TTC549 (cell line): ENCODE results near the gene ECEL1.

ENCODE experiments used
- FAIRE-seq: peaks from 2 replicates; lab custom pipeline; 2012; peaks lifted over from hg19 to GRCh38; lab: Jason Lieb, UNC

ECEL1 gene

DNA sequence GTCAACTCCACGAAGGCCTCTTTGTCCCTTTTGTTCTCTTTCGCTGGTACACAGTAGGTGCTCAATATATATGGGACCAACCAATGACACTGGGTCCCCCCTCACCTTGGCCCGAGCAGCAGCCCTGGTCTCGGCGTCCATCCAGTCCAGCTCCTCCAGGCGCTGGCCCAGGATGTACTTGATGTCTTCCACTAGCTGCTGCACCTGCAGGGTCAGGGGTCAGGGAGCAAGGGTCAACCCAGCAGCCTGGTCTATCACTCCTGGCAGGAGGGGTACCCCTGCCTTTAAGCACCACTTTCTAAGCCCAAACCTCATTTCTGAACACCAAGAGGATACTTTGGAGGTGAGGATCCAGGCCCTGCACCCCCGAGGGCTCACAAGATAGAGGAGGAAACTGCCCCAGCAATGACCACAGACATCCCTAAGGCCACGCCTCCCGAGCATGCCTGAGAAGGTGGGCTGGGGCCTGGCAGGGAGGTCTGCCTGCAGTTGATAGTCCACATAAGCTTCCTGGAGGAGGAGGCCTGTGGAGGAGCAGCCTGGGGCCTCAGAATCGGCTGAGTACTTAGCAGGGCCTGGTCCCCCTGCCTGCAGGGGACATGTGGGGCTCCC lies 4.2 kb downstream of the ECEL1 start:
- FAIRE-seq, result no peak

DNA sequence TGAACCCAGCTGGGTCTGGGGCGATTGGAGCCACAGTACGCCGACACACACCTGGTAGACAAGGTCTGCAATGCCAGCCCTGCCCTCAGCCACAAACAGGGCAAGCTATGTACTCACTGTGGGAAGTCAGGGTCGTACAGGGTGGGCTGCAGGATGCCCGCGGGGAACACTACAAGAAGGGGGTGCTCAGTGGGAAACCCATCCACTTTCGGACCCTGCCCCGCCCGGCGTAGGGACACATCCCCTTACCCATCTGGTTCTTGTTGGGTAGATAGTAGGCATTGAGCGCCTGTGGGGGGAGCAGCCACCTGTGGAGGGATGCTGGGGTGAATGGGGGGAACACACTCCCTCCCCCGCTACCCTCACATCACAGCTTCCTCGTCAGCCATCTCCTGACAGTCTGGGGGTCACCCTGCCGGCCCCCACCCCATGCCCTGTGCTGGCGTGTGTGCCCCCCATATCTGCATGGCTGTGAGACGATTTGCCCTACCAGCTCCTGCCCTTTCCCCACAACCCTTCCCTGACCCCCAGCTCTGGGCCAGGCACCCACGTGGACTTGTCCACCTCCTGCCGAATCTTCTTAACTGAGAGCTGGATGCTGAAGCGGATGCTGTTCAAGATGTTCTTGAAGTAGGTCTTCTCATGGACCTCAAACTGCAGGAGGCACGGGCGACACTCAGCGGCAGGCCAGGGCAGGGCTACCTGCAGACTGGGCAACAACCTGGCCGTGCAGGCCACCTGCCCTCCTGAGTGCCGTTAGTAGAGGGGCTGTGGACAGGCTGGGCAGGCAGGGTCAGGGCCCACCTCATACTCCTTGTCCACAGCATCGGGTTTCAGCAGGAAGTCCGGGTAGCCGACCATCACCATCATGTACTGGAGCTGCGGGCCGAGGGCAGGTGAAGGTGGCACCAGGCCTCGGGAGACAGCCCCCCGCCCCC lies 5.1 kb downstream of the ECEL1 start:
- FAIRE-seq, result no peak

DNA sequence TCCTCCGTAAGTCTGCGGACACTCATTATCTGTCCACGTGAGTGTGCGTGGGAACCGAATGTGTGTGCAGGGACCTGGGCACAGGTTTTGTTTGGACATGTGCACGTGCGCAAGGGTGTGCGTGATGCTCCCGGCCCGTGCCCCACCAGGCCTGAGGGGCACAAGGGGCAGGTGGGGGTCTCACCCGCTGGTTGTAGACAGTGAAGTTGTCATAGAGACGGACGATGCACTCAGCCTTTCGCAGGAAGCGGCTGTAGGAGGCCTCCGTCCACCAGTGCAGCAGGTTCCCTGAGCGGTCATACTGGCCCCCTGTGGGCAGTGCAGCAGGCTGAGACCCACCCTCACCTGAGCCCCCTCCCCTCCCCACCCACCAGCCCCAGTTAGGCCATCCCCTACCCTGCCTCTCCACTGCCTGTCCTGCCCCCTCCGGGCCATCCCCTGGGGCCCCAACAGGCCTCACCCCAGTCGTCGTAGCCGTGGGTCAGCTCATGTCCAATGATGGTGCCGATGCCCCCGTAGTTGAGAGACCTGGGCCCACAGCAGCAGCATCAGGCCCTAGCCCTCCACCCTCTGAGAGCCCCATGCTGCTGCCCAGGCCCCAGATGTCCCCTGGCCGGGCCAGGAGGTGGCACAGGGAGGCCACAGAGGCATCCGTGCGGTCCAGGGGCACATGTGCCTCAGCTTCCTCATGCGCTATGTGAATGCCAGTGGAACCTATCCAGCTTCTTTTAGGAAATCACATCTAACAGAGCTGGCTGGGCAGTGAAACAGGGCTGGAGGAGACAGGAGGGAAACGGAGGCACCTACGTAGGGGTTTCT lies 6.1 kb downstream of the ECEL1 start:
- no peak for FAIRE-seq

DNA sequence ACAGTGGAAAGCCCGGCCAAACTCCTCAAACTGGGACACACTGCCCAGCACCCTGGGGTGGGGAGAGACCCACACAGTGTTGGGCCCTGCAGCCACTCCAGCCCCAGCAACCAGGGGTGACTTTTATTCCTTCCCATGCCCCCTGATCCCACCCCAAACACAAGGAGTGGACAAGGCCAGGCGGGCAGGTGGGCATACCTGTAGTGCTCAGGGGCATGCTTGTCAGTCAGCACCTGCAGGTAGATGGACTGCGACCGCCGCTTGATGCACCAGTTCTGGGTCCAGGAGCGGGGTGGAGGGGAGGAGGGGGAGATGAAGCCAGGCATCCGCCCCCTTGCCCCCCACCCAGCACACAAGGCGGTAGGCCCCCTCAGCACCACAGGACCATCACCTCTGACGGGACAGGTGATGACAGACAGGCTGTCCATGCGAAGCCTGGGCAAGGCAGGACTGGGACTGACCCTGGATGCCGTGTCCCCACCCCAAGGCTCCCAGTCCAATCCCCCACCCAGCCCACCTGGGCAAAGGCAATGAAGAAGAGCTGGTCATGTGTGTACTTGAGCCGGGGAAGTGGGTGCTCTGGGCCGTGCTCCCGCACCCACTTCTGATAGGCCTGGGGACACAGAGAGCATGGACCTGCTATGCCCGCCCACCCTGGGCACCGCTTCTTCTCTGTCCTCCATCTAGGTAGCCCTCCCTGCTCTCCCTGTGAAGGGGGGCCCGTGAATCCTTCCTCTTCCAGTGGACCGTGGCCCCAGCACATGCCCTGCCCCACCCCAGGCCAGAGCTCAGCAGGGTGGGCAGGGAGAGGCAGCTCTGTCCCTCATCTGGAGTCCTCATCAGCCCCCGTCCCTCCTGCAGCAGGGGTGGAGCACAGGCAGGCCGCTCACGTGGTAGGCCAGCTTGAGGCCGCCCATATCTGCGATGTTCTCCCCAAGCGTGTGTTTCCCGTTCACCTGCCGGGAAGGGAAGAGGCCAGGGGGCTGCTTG lies 7.1 kb downstream of the ECEL1 start:
- no peak for FAIRE-seq

DNA sequence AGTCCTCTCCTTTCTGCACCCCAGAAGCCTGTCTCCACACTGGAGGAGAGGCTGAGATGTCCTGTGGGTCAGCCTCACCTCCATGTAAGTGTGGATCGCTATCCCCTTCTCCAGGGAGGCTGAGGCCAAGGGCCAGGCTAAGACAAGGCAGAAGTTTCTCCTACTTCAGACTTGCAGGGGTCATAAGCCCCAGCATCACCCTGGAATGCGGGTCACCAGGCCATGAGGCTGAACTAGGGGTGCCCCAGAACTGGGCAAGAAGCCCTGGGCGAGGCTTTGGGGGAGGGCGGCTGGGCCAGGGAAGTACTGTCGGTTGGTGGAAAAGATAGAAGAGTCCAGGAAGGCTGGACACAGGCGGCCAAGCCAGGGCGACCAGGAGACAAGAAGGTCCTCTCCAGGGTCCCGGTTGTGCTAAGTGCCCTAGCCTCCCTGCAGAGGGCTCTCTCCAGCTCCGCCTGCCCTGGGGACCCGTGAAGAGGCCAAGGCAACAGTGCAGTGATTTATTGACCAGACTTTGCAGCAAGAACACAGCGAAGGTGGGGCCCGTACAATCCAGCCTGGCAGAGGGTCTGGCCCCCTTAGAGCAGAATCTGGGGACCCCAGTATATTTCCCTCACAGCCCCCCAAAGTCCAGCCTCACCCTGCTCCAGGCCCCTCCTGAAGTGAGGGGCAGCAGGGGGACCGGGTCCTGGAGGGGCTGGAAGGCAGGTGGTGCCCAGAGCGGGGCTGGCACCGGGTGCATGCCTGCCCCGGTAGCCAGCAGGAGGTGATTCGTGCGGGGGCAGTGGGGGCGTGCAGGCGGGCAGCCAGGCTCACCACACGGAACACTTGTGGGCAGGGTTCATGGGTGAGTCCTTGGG lies 8.1 kb downstream of the ECEL1 start:
- no peak for FAIRE-seq

DNA sequence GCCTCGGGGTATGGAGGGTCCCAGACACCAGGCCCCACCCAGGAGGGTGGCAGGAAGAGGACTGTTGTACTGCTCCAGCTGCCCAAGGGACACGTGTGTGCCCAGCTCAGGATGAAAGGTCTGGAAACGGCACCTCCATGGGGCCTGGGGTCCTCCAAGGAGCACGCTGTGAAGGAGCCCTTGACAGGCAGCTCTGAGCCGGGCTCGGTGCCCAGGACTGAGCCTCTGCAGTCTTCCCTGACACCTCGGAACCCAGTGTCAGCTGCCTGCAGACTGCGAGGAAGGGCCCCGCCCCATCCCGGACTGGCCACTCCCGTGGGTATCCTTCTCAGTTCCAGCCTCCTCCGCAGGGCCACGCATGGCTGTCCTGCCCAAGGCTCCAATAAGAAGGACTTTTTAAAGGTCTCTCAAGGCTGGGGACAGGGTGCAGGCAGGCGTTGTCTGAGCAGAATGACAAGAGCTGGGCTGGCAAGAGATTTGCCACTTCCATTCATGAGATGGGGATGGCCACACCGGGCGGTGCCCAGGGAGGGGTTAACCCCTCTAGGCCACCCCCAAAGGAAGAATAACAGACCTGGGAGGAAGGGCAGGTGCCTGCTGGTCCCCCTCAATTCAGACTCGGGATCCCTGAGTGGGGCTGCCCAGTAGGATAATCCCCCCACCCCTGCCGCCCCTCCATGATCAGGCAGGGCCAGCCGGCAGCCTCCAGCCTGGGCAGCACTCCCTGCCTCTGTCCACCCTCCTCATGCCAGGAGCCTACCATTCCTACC lies 8.9 kb downstream of the ECEL1 start:
- FAIRE-seq, result no peak

DNA sequence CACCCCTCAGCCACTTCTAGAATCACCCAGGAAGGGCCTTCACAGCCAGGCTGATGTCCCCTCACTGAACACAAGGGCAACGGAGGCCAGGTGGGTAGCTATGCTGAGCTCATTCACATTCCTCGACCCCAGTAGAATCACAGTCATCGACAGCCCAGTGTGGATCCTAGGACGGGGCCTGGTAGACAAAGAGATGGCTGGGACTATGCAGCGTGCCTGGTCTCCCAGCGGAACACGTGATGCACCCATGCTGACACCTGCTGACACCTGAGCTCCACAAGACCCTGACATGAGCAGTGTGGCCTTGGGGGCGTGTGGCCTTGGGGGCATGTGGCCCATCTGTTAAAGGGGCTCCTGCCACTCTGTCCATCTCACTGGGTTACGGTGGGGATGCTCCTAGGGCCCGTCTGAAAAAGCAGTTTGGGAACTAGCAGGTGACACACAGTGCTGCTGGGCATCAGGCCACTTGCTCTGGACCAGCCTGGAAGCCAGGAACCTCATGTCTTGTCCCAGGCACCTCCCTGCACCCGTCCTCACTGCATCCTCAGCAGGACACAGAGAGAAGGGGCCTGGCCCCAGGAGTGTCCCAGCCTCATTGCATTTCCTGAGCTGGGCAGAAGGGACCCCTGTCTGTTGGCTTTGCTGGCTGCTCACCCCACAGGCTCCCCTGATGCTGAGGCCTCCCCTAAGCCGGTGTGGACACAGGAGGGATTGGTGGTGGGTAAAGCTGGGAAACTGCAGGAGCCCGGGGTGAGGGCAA lies 9.7 kb downstream of the ECEL1 start:
- no peak for FAIRE-seq

DNA sequence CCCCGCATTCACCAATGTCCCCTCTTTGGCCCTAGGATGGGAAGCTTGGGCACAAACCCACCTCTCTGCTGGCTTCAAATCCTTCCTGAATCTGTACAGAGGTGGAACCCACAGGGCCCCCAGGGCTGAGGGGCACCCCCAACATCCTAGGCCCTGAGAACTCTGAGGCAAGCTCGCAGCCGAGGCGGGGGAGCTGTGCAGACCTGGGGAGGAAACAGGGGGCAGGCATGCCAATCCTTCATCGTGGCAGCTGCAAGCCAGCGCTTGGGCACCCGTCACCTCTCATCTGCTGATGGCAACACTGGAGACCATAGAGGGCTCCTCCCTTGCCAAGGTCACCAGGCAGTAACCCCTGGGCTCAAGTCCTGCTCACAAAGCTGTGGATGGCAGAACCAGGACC lies 10.8 kb downstream of the ECEL1 start:
- FAIRE-seq, result no peak

DNA sequence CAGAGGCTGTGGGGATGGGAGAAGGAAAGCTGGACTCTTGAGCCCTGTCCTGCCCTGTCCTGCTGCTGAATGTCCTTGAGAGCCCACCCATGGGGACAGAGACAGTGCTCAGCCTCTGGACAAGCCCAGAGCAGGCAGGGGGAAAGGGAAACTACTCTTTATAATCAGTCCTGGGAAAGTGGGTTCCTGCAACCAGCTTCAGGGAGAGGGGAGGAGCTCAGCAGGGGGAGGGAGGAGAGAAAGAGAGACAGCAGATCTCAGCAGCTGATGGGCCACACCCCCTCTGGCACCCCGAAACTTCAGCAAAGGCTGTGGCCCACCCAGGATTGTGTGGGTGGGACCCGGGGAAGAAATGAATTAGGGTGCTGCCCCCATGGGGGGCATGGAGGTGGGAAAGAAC lies 11.6 kb downstream of the ECEL1 start:
- no peak for FAIRE-seq

DNA sequence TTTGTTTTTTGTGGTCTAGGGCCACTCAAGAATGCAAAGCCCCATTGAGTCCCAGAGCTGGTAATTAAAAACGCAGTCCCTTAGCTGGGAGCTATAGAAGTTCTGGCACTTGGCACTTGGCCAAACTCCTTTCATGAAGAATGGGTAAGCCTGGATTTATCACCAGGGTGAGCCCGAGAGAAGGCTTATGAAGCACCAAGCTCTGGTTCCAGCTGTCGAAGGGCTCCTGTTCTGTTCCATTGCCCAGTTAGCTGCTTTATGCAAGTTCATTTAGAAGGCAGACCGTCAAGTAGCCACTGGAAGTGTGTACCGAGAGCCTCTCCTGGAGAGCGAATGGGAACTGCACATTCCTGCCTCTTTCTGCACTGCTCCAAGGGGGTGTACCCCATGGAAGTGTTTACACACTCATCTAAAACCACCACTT lies 14.2 kb downstream of the ECEL1 start:
- FAIRE-seq, result no peak

DNA sequence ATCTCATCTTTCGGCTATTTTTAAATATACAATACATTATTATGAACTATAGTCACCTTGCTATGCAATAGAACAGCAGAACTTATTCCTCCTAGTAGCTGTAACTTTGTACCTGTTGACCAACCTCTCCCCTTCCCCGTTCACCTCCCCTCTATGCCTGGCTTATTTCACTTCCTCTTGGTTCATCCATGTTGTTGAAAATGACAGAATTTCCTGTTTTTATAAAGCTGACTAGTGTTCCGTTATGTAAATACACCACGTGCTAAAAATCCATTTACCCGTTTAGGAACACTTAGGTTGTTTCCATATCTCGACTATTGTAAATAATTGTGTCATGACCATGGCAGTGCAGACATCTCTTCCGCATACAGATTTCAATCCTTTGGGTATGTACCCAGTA lies 21.4 kb downstream of the ECEL1 start:
- FAIRE-seq, result no peak

DNA sequence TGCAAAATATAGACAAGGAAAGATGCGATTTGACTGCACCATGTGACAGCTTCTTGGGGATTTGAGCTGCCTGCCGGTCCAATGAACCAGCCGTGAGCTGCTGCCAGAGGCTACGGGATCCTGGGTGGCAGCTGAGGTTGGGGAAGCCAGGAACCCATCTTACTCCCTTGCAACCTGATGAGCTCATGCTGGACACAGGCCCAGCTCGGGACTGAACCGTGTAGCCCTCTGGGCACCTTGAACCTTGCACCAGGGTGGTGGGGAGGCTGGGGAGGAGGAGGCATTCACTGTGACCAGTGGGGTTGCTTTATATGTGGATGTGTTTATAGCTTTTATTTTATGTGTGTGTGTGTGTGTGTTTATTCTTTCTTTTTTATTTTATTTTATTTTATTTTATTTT lies 22.6 kb downstream of the ECEL1 start:
- FAIRE-seq, result no peak

DNA sequence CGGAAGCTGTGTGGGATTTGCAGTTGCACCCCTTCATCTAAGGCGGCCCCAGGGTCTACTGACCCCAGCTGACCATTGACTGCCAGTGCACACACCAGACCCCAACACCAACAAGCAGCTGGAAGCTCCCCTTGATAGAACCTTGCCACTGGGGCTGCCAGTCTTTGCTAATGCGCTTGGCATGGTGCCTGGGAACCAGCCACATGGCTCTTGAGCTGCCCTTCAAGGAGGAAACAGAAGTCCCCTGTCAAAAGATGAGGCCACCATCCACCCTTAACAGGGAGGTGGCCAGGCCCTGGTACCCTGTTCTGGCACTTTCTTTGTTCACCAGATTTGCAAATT lies 23.1 kb downstream of the ECEL1 start:
- FAIRE-seq, result no peak

DNA sequence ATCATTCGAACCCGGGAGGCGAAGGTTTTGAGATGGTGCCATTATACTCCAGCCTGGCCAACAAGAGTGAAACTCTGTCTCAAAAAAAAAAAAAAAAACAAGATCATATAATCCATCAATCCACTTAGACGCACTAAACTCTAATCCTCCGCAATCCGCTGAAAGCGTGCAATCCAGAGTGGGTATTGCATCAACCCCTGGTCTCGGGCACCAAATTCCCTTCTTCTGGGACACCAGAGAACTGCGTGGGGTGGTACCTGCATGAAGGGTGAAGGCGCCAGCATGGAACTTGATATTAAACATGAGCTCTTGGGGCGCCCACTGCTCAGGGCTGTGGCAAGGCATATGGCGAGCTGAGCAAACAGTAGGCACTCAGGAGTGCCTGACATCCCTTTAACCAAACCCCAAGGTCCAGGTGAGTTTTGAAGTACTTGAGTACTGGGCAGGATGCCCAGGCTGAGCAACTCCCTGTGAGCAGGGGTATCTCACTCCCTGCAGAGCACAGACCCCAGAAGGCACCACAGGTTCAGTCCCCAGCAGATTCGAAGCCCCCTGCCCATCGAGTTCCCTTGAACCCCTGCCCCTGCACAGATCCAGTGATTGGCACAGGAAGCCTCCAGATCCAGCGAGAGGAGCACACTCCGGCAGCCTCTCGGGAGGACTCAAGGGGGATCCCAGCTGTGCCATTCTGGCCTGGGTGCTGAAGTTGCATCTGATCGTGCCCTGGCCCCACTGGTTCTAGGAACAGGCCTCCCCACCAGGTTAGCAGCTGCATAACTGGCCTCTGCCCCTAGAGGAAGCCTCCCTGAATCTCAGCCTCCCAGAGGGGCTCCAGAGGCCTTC lies 23.7 kb downstream of the ECEL1 start:
- FAIRE-seq, result no peak

DNA sequence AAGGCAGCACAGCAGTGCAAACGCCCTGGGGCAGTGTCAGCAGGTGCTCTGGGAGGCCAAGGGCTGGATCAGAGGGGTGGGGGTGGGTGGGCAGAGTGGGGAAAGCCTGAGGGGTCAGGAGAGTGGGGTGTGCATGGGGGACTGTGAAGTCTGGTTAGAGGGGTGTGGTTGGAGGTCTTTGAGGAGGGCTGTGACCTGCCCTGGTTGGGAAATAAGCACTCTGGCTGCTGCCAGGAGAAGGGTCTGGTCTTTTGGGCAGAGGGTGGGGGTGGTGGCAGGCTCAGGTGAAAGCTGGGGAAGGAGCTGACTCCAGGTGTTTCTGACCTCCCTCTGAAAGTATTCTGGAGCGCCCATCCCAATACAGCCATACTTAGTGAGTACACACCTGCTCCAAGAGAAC lies 27.5 kb downstream of the ECEL1 start:
- no peak for FAIRE-seq

DNA sequence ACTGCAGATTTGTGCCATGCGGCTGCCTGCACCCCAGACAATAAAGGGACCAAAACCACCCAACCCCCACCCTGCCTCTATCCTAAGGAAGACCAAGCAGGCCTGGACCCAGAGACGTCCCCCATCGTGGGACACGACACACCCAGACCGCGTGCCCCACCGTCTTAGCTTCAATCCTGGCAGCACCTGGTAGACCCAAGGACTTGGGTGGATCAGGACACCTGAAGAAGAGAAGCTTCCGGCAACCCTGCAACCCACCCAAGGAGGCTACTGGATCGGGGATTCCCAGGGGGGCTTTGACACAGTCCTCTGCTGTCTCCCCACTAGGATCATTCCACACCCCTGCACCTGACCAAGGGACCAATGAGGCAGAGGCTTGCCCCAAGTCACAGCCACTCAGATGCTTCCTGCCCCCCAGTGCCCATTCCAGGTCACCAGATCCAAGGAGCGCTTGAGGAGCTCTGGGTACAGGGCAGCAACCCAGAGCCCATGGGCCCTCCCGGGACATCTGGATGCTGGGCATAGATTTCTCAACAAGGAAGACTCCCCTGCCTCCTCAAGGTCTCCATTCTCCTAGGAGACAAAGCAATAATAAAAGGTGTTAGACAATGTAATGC lies 28.1 kb downstream of the ECEL1 start:
- FAIRE-seq, result no peak

DNA sequence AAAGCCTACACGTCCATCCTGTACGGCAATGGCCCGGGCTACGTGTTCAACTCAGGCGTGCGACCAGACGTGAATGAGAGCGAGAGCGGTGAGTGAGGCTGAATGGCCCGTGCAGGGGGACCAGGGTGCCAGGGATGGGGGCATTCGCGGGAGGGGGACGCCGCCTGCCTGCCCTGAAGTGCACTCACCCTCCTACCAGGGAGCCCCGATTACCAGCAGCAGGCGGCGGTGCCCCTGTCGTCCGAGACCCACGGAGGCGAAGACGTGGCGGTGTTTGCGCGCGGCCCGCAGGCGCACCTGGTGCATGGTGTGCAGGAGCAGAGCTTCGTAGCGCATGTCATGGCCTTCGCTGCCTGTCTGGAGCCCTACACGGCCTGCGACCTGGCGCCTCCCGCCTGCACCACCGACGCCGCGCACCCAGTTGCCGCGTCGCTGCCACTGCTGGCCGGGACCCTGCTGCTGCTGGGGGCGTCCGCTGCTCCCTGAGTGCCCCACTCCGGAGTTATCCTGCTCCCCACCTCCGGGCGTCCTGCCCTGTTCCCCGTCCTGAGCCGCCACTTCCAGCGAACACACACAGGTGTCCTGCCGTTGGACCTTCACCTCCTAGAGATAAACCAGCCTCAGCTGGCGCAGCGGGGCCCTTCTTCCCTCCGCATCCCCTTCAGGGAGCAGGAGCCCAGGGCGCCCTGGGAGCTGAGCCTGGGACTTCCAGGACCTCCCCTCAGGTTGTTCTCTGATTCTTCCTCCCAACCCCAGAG lies 28.8 kb downstream of the ECEL1 start:
- no peak for FAIRE-seq
